Small intestine (tissue), 7 donors: ENCODE results near the gene SYNE2. TPM values are rescaled to one million over a fixed set of nuclear protein-coding genes. Genes with fewer than 3 reads are reported as not detected.

Source experiments
- DNase-seq, 2 donors: peaks; one replicate each; pipeline versions ENCODE4 v3.0.0 to v3.0.0-alpha.2; 2013
- FAIRE-seq: peaks from 2 replicates; lab custom pipeline; 2012; peaks lifted over from hg19 to GRCh38; lab: Jason Lieb, UNC
- H3K27ac ChIP-seq, 3 donors: one replicate each; pipeline ENCODE4 v1.5.1; 2013; ENCODE audit warnings: low read length in 2 of 3, mild to moderate bottlenecking in 2 of 3, control low read depth in 1 of 3, inconsistent platforms in 1 of 3, low read depth in 1 of 3, moderate library complexity in 1 of 3
- H3K27me3 ChIP-seq, 3 donors: one replicate each; pipeline ENCODE4 v1.6.1; 2013; ENCODE audit warnings: low read length in 3 of 3, inconsistent platforms in 1 of 3; ENCODE audit not compliant: control insufficient read depth in 3 of 3, insufficient read depth in 3 of 3
- H3K36me3 ChIP-seq, 3 donors: one replicate each; pipeline ENCODE4 v1.6.1; 2013; ENCODE audit warnings: low read length in 3 of 3, inconsistent platforms in 1 of 3, low read depth in 1 of 3, mild to moderate bottlenecking in 1 of 3, moderate library complexity in 1 of 3; ENCODE audit not compliant: control insufficient read depth in 3 of 3, insufficient read depth in 2 of 3
- H3K4me1 ChIP-seq, 3 donors: one replicate each; pipeline ENCODE4 v1.6.1; 2013; ENCODE audit warnings: low read length in 2 of 3, inconsistent platforms in 1 of 3, low read depth in 1 of 3, mild to moderate bottlenecking in 1 of 3, moderate library complexity in 1 of 3; ENCODE audit not compliant: control insufficient read depth in 3 of 3, insufficient read depth in 2 of 3
- H3K4me3 ChIP-seq, 3 donors: one replicate each; pipeline ENCODE4 v1.5.1; 2013; ENCODE audit warnings: low read length in 3 of 3, control low read depth in 1 of 3, inconsistent platforms in 1 of 3, low read depth in 1 of 3, mild to moderate bottlenecking in 1 of 3, moderate library complexity in 1 of 3
- H3K9me3 ChIP-seq, 2 donors: one replicate each; pipeline ENCODE4 v1.6.1; 2013; ENCODE audit warnings: low read depth in 1 of 2, low read length in 1 of 2; ENCODE audit not compliant: control insufficient read depth in 2 of 2, insufficient read depth in 1 of 2
- WGBS, 3 donors: extraction: QIAGEN DNeasy Blood & Tissue Kit; methylation state at CpG; one replicate each; pipeline ENCODE4 v1.1.7; 2013; 5-methylcytosine and 5-hydroxymethylcytosine counted together
- polyA plus RNA-seq, 4 donors: library from polyadenylated mRNA; stranded (reverse) in 3 of 4; unstranded in 1 of 4; fragments of 200-250 nt in 3 of 4; fragments of 120-200 nt in 1 of 4; gene quantifications; one replicate each; pipeline versions ENCODE4 v1.2.1 to v1.2.3, GENCODE V29; 2013
- donor health status: healthy with polysubstance abuse.
- donor health status: control.
- donor health status: control.
- donor health status: Bipolar disorder and iron deficiency.
- donor health status: healthy.

SYNE2 gene
- polyA plus RNA-seq, 4 donors = 13.8 to 47.4 (median 32.9) TPM

GRCh38 chr14:64074961-64075612 is 222.3 kb downstream of the SYNE2 start:
- WGBS, 3 donors = 67 to 73% (median 69%) methylated on average over 2 of the region's 2 CpGs
- no peak for FAIRE-seq
- H3K27ac ChIP-seq = no peak overlapping the region
- DNase-seq = no peak
- no peak overlapping the region for H3K4me3 ChIP-seq
- H3K27me3 ChIP-seq = no peaks in the 10 kb centered on the region
- no peaks in the 10 kb centered on the region for H3K4me1 ChIP-seq
- peaks cover 6 to 29% (median 8%) of the 10 kb centered on the region in 3 donors for H3K36me3 ChIP-seq
- H3K9me3 ChIP-seq = no peaks in the 10 kb centered on the region

- H3K36me3 ChIP-seq = peaks cover 6 to 30% (median 8%) of the 10 kb centered on the region in 3 donors
- WGBS, 3 donors = 75 to 89% (median 82%) methylated on average over 1 of the region's 1 CpG
- H3K27me3 ChIP-seq = no peaks in the 10 kb centered on the region
- DNase-seq (no peak), FAIRE-seq (no peak)
- no peaks in the 10 kb centered on the region for H3K9me3 ChIP-seq
- no peak overlapping the region for H3K4me3 ChIP-seq
- no peak overlapping the region for H3K27ac ChIP-seq
- H3K4me1 ChIP-seq = no peaks in the 10 kb centered on the region
Observed at GRCh38 chr14:64075613-64076005, 222.8 kb downstream of the SYNE2 start.

- DNase-seq (no peak), FAIRE-seq (no peak)
- no peaks in the 10 kb centered on the region for H3K27me3 ChIP-seq
Observed at GRCh38 chr14:64080452-64080851, 227.6 kb downstream of the SYNE2 start.

GRCh38 chr14:64081174-64081746 is 228.5 kb downstream of the SYNE2 start:
- Histone ChIP-seq H3K9me3 (no peaks in the 10 kb centered on the region), H3K27me3 (no peaks in the 10 kb centered on the region), H3K4me3 (no peak overlapping the region), H3K36me3 (peaks cover 4 to 21% (median 6%) of the 10 kb centered on the region in 3 donors), H3K27ac (no peak overlapping the region), H3K4me1 (no peaks in the 10 kb centered on the region)
- 88 to 95% (median 91%) methylated on average over 3 of the region's 3 CpGs for WGBS, 3 donors
- no peak for FAIRE-seq
- no peak for DNase-seq

More at GRCh38 chr14:64080452-64080851, 227.6 kb downstream of the SYNE2 start:
- WGBS, 3 donors = 94 to 97% (median 95%) methylated on average over 2 of the region's 2 CpGs
- Histone ChIP-seq H3K9me3 (no peaks in the 10 kb centered on the region), H3K4me1 (no peaks in the 10 kb centered on the region), H3K36me3 (peaks cover 4 to 21% (median 6%) of the 10 kb centered on the region in 3 donors), H3K4me3 (no peak overlapping the region), H3K27ac (no peak overlapping the region)

GRCh38 chr14:64082837-64083236 is 230.0 kb downstream of the SYNE2 start:
- Histone ChIP-seq H3K9me3 (no peaks in the 10 kb centered on the region), H3K27ac (no peak overlapping the region), H3K4me1 (no peaks in the 10 kb centered on the region), H3K36me3 (peaks cover 4 to 23% (median 6%) of the 10 kb centered on the region in 3 donors), H3K27me3 (no peaks in the 10 kb centered on the region), H3K4me3 (no peak overlapping the region)
- no peak for FAIRE-seq
- WGBS, 3 donors = 79 to 80% (median 80%) methylated on average over 7 of the region's 7 CpGs
- no peak for DNase-seq

- Histone ChIP-seq H3K36me3 (peaks cover 3 to 14% (median 4%) of the 10 kb centered on the region in 3 donors), H3K4me3 (no peak overlapping the region), H3K27me3 (no peaks in the 10 kb centered on the region), H3K27ac (no peak overlapping the region), H3K4me1 (no peaks in the 10 kb centered on the region), H3K9me3 (no peaks in the 10 kb centered on the region)
- no peak for FAIRE-seq
- no peak for DNase-seq
Observed at GRCh38 chr14:64088647-64088964, 235.8 kb downstream of the SYNE2 start.

GRCh38 chr14:64089920-64090319 is 237.1 kb downstream of the SYNE2 start:
- no peak for DNase-seq
- H3K9me3 ChIP-seq = no peaks in the 10 kb centered on the region
- no peak for FAIRE-seq
- H3K36me3 ChIP-seq = peaks cover 0 to 12% (median 3%) of the 10 kb centered on the region in 3 donors
- 76 to 92% (median 85%) methylated on average over 2 of the region's 2 CpGs for WGBS, 3 donors
- H3K27me3 ChIP-seq = no peaks in the 10 kb centered on the region
- no peak overlapping the region for H3K27ac ChIP-seq
- H3K4me3 ChIP-seq = no peak overlapping the region
- H3K4me1 ChIP-seq = no peaks in the 10 kb centered on the region

- Histone ChIP-seq H3K4me3 (no peak overlapping the region), H3K9me3 (no peaks in the 10 kb centered on the region), H3K36me3 (peaks cover 0 to 10% (median 5%) of the 10 kb centered on the region in 3 donors), H3K27ac (no peak overlapping the region), H3K4me1 (no peaks in the 10 kb centered on the region), H3K27me3 (no peaks in the 10 kb centered on the region)
- WGBS, 3 donors = 5 to 72% (median 42%) methylated on average over 1 of the region's 1 CpG
- DNase-seq (peak in 1 of 2 donors; percentile 6), FAIRE-seq (no peak)
Observed at GRCh38 chr14:64091217-64091616, 238.4 kb downstream of the SYNE2 start.
